ENCODE results near the gene RPTOR. TPM values are rescaled to one million over a fixed set of nuclear protein-coding genes. Genes with fewer than 3 reads are reported as not detected.

RPTOR gene
- total RNA-seq, 1 donor from 2014 or later, result 65.9 TPM

DNA sequence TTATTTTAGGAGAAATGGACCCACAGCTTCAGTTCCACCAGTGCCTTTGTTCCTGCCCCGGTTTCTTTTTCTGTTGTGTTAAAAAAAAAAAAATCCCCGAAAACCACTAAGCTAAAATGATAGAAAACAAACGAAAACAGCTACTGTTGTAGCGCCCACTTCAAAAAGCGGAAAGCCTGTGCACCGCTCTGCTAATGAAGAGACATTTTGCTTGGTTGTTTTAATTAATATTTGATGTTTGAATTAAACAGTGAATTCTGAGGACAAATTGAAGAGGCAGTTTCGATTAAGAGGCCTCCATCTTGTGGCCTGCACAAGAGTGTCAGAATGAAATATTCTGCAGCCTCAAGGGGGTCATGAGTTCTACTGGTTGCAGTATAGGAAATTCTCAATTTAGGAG, 186.7 kb downstream of the RPTOR start:
- DNase-seq, result no peak
- CTCF ChIA-PET, result no interaction called here

DNA sequence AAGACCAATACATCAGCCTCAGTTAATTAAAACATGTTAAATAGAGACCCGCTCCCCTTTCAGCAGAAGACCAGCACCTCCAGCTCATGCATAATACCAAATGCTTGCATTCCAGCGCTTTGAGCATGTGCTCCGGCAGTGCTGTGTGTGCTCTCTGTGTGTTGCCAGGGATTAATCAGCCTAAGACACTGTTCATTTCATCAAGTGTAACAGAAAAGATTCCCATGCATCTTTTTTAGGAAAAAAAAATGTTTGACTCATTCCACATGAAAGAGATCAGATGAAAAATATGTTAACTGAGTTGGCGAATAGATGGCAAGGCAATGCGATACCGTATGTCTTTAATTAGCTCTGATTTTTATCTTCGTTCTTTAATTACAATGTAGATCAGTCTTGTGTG, 187.6 kb downstream of the RPTOR start:
- POLR2A ChIA-PET, result no interaction called here
- H3K36me3 Mint-ChIP-seq (ENCODE audit: low read depth), result peaks cover 10% of the 10 kb centered on the region

More for the DNA sequence above, 186.7 kb downstream of the RPTOR start:
- no peak for ATAC-seq (ENCODE audit: low read depth)
- no peaks in the 10 kb centered on the region for H3K27me3 Mint-ChIP-seq
- H3K36me3 Mint-ChIP-seq (ENCODE audit: low read depth), result peaks cover 10% of the 10 kb centered on the region
- TF ChIP-seq, protein P1, sequence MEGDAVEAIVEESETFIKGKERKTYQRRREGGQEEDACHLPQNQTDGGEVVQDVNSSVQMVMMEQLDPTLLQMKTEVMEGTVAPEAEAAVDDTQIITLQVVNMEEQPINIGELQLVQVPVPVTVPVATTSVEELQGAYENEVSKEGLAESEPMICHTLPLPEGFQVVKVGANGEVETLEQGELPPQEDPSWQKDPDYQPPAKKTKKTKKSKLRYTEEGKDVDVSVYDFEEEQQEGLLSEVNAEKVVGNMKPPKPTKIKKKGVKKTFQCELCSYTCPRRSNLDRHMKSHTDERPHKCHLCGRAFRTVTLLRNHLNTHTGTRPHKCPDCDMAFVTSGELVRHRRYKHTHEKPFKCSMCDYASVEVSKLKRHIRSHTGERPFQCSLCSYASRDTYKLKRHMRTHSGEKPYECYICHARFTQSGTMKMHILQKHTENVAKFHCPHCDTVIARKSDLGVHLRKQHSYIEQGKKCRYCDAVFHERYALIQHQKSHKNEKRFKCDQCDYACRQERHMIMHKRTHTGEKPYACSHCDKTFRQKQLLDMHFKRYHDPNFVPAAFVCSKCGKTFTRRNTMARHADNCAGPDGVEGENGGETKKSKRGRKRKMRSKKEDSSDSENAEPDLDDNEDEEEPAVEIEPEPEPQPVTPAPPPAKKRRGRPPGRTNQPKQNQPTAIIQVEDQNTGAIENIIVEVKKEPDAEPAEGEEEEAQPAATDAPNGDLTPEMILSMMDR (IDR thresholded peaks at IDR 0.05), result no peak
- no peak overlapping the region for H3K27ac Mint-ChIP-seq
- POLR2A ChIA-PET, result no interaction called here
- H3K9me3 Mint-ChIP-seq, result no peaks in the 10 kb centered on the region
- no peak overlapping the region for H3K4me3 Mint-ChIP-seq
- intact Hi-C loops (cut with micrococcal nuclease), result loop anchor here (10.0 kb wide), 2 partner anchors 53 to 67 kb away; no protein-coding TSS in a partner anchor
- H3K4me1 Mint-ChIP-seq, result peaks cover 33% of the 10 kb centered on the region

DNA sequence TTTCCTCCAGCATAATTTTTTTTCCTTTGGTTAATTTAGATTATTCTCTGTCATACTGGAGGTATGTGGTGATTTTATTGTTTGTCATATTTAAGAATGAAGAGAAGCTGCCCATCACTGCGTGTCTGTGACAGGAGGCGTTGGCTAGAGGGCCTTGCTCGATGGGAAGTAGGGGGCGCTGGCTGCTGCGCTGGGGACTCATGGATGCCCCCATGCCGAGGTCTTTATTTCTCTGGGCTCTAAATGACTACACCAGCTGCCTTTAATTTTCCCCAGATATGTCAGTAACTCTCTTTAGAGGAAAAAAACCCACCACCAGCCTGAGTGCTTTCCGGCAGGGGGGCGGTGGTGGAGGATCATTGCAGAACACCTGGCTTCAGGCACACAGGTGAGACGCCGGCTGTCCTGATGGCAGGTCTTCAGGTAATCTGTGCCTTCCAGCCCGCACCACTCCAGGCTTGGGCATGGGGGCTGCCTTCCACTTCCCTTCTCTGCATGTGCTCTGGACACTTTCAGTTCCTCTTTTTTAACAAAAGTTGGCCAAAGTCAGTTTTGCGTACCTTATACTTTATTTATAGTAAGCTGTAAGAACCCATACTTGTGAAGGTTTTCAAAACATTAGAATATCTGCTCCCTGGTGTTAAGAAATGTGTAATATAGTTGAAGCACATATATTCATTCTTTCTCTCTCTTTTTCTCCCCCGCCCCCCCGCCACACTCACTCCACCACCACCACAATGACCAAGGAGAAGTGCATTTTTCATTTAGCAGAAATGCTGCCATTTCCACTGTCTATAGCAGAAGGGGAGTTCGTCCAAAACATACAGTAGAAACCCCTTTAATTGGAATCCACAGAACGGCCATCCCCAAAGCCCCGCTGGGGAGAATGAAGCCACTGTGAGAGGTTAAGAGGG, 192.7 kb downstream of the RPTOR start:
- no peaks in the 10 kb centered on the region for H3K9me3 Mint-ChIP-seq
- peak overlapping the region; percentile 87 for H3K27ac Mint-ChIP-seq
- peak overlapping the region; percentile 65 for H3K4me3 Mint-ChIP-seq
- ChIA-PET CTCF (interaction anchor here (0.8 to 1.9 kb wide), 13 partner anchors 14 to 283 kb away, joined by 3 to 7 read pairs (median 4); no protein-coding TSS in a partner anchor), POLR2A (interaction anchor here (0.5 to 2.6 kb wide), 12 partner anchors 21 to 283 kb away, joined by 3 to 12 read pairs (median 5); no protein-coding TSS in a partner anchor)
- ATAC-seq (ENCODE audit: low read depth) (peak; percentile 85), DNase-seq (peak; percentile 59)
- peaks cover 62% of the 10 kb centered on the region for H3K4me1 Mint-ChIP-seq
- intact Hi-C loops (cut with micrococcal nuclease), result loop anchor here (1.0 to 10.0 kb wide), 8 partner anchors 24 to 310 kb away; no protein-coding TSS in a partner anchor
- TF ChIP-seq, protein P1 (IDR thresholded peaks at IDR 0.05), result no peak
- H3K36me3 Mint-ChIP-seq (ENCODE audit: low read depth), result peaks cover 7% of the 10 kb centered on the region
- H3K27me3 Mint-ChIP-seq, result no peaks in the 10 kb centered on the region

More for the DNA sequence above, 187.6 kb downstream of the RPTOR start:
- peaks cover 33% of the 10 kb centered on the region for H3K4me1 Mint-ChIP-seq
- intact Hi-C loops (cut with micrococcal nuclease), result loop anchor here (10.0 kb wide), 2 partner anchors 53 to 67 kb away; no protein-coding TSS in a partner anchor
- no peak overlapping the region for H3K27ac Mint-ChIP-seq
- H3K27me3 Mint-ChIP-seq, result no peaks in the 10 kb centered on the region
- no peak for DNase-seq
- H3K4me3 Mint-ChIP-seq, result no peak overlapping the region
- no peak for ATAC-seq (ENCODE audit: low read depth)
- TF ChIP-seq, protein P1 (IDR thresholded peaks at IDR 0.05), result no peak
- CTCF ChIA-PET, result no interaction called here
- H3K9me3 Mint-ChIP-seq, result no peaks in the 10 kb centered on the region

DNA sequence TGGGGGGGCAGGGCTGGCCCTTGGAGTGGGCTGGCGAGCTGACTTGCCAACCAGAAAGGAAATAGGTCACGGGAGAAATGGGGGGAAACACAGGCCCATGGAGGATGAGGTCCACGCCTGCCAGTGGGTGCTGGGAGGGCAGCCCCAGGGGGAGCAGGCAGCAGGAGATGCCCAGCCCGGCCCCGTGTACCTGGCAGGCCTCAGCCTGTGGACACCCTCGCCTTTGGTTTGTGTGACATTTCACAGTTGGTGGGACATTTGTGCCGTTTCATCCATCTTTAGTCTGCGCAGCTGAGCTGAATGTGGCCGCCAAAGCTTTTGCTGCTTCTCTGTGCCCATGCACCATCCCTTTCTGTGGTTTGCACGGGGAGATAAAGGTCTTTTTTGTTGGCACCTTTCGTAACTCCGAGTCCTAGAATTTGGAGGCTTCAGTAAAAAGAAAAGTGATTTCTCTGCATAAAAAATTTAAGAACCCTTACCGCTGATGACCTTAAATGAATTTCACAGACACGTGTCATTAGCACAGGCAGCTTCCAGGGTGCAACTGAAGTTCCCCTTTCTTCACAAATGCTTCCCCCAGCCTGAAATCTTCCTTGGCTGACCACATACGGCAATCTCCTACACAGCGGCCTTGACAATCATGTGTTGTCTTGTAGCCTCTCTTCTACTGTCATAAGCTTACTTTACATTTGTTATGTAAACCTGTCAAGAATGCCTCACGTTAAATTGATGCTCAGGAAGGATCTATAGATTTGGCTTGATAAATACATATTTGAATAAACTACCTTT, 193.6 kb downstream of the RPTOR start:
- POLR2A ChIA-PET, result interaction anchor here (0.5 to 2.6 kb wide), 11 partner anchors 20 to 284 kb away, joined by 3 to 12 read pairs (median 6); no protein-coding TSS in a partner anchor
- Mint-ChIP-seq H3K27ac (peak overlapping the region; percentile 87), H3K4me3 (peak overlapping the region; percentile 65), H3K36me3 (ENCODE audit: low read depth) (peaks cover 11% of the 10 kb centered on the region), H3K27me3 (no peaks in the 10 kb centered on the region), H3K9me3 (no peaks in the 10 kb centered on the region), H3K4me1 (peaks cover 62% of the 10 kb centered on the region)
- ATAC-seq (ENCODE audit: low read depth) (peak; percentile 40), DNase-seq (no peak)
- TF ChIP-seq, protein P1 (IDR thresholded peaks at IDR 0.05), result no peak
- intact Hi-C loops (cut with micrococcal nuclease), result loop anchor here (1.0 to 10.0 kb wide), 5 partner anchors 23 to 311 kb away; no protein-coding TSS in a partner anchor
- CTCF ChIA-PET, result interaction anchor here (0.8 to 1.9 kb wide), 9 partner anchors 27 to 284 kb away, joined by 3 to 7 read pairs (median 4); no protein-coding TSS in a partner anchor
